ENCODE data around the gene MTHFD2L.

DNA sequence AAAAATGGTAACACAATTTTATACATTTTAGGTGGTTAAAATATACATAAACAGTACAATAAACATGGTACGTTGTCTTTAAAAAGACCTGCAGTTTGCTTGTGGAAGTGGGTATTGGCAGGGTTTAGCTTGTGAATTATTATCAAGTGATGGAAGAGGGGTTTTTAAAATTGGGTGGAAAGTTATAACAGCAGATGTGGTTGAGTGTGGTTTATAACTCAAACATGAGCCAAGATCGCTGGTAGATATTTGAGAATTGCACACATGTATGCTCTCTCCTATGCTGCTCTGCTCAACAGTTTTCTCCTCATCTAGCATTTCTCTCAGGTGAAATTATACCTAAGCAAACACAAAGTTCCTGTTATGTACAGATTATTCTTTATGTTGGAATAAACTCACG, 164.4 kb downstream of the MTHFD2L start:
- TF ChIP-seq CTCF (conservative IDR thresholded peaks at IDR 0.05; ENCODE audit: low read depth, low read length) (no peak), EZH2 (IDR thresholded peaks at IDR 0.05; ENCODE audit: low read length, unreplicated experiment) (no peak), EZH2phosphoT487 (IDR thresholded peaks at IDR 0.05; ENCODE audit: borderline replicate concordance, low read length) (no peak)

Data from PC-3 (cell line).